Measurements from ENCODE around the gene MROH2B.

- TF ChIP-seq EZH2 (IDR thresholded peaks at IDR 0.05) (no peak), CTCF (IDR thresholded peaks at IDR 0.05) (no peak)
Measured at GRCh38 chr5:41109186-41109585, 38.0 kb upstream of the MROH2B start.

All from neural progenitor cell (in vitro differentiated cells).